Measurements from ENCODE around the gene PSMD4.
"Not testable (repeated sequence)": the region's sequence is repeated elsewhere in the genome, so short reads cannot be mapped to it uniquely, and the experiment has no call there.

Gene PSMD4

DNA sequence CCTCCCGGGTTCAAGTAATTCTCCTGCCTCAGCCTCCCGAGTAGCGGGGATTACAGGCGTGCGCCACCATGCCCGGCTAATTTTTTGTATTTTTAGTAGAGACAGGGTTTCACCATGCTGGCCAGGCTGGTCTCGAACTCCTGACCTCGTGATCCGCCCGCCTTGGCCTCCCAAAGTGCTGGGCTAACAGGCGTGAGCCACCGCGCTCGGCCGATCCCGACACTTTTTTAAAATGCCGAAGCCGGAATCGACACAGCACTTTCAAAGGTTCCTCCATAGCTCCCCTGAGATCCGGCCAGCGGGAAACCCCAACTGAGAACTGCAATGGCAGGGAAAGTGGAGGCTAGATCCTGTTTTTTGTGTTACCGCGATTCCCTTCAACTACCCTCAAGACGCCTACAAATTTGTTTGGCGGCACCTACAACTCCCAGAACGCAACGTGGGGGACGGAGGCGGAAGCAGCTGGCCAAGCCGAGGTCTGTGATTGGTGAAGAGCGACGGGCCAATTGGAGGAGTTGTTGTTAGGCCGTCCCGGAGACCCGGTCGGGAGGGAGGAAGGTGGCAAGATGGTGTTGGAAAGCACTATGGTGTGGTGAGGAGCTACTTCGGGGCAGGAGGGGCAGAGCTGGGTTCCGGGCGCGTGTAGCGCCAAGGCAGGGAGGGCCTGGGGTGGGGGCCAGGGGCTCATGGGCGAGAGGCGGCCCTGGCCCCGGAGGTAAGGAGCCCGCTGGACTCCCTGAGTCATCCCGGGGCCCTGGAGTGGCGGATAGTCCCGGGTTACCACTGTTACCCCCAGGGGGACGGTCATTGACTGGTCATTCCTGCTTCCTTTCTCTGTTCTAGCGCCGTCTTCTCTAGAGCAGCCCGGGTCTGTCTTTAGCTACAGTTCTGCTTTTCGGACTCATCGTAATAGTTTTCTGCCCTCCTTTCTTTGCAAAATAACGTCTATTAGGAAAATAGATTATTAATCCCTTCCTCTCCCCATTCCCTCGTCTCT lies at the start of gene PSMD4:
PSMD4 (plus strand) TSS at position 518 of the 997 bp plus-strand sequence; CDS start at position 567, 49 bp downstream.
- TF ChIP-seq, protein P1, sequence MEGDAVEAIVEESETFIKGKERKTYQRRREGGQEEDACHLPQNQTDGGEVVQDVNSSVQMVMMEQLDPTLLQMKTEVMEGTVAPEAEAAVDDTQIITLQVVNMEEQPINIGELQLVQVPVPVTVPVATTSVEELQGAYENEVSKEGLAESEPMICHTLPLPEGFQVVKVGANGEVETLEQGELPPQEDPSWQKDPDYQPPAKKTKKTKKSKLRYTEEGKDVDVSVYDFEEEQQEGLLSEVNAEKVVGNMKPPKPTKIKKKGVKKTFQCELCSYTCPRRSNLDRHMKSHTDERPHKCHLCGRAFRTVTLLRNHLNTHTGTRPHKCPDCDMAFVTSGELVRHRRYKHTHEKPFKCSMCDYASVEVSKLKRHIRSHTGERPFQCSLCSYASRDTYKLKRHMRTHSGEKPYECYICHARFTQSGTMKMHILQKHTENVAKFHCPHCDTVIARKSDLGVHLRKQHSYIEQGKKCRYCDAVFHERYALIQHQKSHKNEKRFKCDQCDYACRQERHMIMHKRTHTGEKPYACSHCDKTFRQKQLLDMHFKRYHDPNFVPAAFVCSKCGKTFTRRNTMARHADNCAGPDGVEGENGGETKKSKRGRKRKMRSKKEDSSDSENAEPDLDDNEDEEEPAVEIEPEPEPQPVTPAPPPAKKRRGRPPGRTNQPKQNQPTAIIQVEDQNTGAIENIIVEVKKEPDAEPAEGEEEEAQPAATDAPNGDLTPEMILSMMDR (IDR thresholded peaks at IDR 0.05; ENCODE audit: low read depth, low read length), result no peak
- H3K4me3 ChIP-seq (replicated peaks in 1 of 2; ENCODE audit: low read depth in 2 of 2, low read length in 2 of 2), result peak within 1 kb of the TSS; percentile 79 to 84
- peak; percentile 98 to 99 for DNase-seq (ENCODE audit: low read depth in 2 of 2)

DNA sequence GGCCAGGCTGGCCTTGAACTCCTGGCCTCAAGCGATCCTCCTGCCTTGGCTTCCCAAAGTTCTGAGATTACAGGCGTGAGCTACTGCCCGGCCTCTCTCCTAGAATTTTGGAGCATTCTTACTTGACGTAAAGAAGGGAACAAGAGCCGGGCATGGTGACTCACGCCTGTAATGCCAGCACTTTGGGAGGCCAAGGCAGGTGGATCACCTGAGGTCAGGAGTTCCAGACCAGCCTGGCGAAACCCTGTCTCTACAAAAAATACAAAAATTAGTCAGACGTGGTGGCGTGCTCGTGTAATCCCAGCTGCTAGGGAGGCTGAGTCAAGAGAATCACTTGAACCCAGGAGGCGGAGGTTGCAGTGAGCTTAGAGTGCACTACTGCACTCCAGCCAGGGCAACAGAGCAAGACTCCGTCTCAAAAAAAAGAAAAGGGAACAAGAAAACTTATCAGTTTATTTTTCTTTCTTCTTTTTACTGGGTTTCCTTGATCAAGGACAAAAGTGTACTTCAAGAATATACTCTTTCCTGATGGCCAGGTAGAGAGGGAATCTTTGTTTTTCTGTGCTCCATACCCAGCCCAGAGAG lies 49.1 kb upstream of the PSMD4 start:
- not testable (repeated sequence) for DNase-seq (ENCODE audit: low read depth in 2 of 2); H3K4me3 ChIP-seq (replicated peaks in 1 of 2; ENCODE audit: low read depth in 2 of 2, low read length in 2 of 2)

DNA sequence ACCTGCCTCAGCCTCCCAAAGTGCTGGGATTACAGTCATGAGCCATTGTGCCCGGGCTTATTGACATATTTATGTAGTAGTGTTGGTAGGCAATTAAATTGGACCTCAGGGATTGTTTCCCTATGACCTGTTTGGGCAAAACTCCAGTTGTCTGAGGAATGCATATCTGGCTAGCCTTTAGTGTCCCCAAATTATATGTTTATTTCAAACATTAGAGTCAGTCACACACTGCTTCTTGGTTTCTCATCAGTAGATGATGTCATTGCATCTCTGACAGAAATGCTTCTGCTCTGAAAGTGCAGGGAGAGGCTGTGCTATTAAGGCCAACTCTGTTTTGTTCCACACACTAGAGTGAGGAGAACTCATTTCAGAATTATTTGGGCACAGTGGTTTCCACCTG lies 43.7 kb upstream of the PSMD4 start:
- TF ChIP-seq, protein P1 (IDR thresholded peaks at IDR 0.05; ENCODE audit: low read depth, low read length), result no peak
- H3K4me3 ChIP-seq (replicated peaks in 1 of 2; ENCODE audit: low read depth in 2 of 2, low read length in 2 of 2), result no peak overlapping the region
- DNase-seq (ENCODE audit: low read depth in 2 of 2), result peak in 1 of 2 donors; percentile 35

DNA sequence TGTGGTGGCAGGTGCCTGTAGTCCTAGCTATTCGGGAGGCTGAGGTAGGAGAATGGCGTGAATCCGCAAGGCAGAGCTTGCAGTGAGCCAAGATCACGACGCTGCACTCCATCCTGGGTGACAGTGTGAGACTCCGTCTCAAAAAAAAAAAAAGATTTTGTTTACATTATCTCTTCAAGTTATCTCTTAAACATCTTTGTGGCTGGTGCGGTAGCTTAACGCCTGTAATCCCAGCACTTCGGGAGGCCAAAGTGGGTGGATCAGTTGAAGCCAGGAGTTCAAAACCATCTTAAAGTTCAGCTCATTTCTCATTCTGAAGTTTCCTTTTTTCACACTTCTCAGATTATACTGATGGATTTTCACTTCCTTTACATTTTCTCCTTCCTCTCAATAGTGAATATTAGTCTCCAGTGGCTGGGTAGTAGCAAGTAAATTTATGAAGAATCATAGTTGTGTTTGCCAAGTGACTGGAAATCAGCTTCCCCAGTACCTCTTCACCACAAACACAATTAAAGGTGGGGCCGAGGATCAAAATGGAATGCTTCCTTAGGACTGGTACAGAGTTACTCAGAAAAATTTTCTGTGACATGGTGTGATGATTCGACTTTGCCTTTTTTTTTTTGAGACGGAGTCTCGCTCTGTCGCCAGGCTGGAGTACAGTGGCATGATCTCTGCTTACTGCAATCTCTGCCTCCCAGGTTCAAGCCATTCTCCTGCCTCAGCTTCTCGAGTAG lies 42.4 kb upstream of the PSMD4 start:
- no peak overlapping the region for H3K4me3 ChIP-seq (replicated peaks in 1 of 2; ENCODE audit: low read depth in 2 of 2, low read length in 2 of 2)
- TF ChIP-seq, protein P1 (IDR thresholded peaks at IDR 0.05; ENCODE audit: low read depth, low read length), result no peak
- peak in 1 of 2 donors; percentile 51 for DNase-seq (ENCODE audit: low read depth in 2 of 2)

DNA sequence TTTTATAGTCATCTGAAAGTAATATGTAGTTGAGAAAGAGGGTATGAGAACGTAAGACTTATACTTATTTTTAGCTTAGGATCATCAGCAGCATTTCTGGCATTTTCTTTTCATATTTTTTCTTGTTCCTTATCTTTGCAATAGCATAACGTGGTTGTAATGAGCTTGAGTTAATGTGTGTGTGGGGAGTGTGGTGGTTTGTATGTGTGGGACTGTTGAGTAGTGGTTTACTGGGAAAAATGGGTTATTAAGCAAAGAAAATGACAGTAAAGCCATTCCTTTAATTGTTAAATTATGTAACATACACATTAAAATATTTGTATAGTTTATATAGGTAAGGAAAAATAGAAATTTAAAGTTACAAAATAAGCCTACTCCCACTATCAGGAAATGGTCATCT lies 41.0 kb upstream of the PSMD4 start:
- peak in 1 of 2 donors; percentile 42 for DNase-seq (ENCODE audit: low read depth in 2 of 2)
- H3K4me3 ChIP-seq (replicated peaks in 1 of 2; ENCODE audit: low read depth in 2 of 2, low read length in 2 of 2), result no peak overlapping the region
- TF ChIP-seq, protein P1 (IDR thresholded peaks at IDR 0.05; ENCODE audit: low read depth, low read length), result no peak

DNA sequence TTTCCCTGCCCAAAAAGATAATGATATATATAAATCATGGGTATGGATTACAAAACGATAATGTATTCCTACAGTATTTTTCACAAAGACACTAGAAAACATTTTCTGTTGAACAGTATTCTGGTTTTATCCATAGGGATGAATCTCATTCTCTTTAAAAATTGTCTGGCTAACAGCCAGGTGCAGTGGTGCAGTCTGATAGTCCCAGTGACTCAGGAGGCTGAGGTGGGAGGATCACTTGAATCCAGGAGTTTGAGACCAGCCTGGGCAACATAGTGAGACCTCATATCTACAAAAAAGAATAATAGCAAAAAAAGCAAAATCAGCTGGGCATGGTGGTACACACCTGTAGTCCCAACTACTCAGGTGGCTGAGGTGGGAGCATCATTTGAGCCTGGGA lies 32.9 kb upstream of the PSMD4 start:
- TF ChIP-seq, protein P1 (IDR thresholded peaks at IDR 0.05; ENCODE audit: low read depth, low read length), result no peak
- peak in 1 of 2 donors; percentile 16 for DNase-seq (ENCODE audit: low read depth in 2 of 2)

More for the DNA sequence above, 32.9 kb upstream of the PSMD4 start:
- no peak overlapping the region for H3K4me3 ChIP-seq (replicated peaks in 1 of 2; ENCODE audit: low read depth in 2 of 2, low read length in 2 of 2)

Data from cardiac fibroblast (primary cell).